ENCODE measurements around the gene SMIM14.

- TF ChIP-seq SIN3A (IDR thresholded peaks at IDR 0.05; ENCODE audit: borderline replicate concordance, insufficient read depth, low read length) (no peak), POLR2AphosphoS5 (IDR thresholded peaks at IDR 0.05; ENCODE audit: low read depth, low read length) (no peak), TAF1 (IDR thresholded peaks at IDR 0.05; ENCODE audit: borderline replicate concordance, insufficient read depth, low read length) (no peak), FOXP2 (optimal IDR thresholded peaks at IDR 0.05; ENCODE audit: borderline replicate concordance, extremely low read depth, extremely low read length, insufficient read depth) (no peak), REST (IDR thresholded peaks at IDR 0.05; ENCODE audit: insufficient read depth in 1 of 2, low read depth in 2 of 2, low read length in 2 of 2) (no peak)
These were observed 1.5 kb downstream of the SMIM14 start for GRCh38 chr4:39637221-39637585.
